PC-9 (cell line): ENCODE data around the gene S100Z.

Experiments used
- EZH2 ChIP-seq: fragments of 200-600 bp; sonication (generic); IDR thresholded peaks from 2 replicates; pipeline ENCODE4 v1.8.0; 2017; ENCODE audit warnings: antibody characterized with exemption, low read depth
- TF ChIP-seq, protein P1 (sequence below): fragments of 200-600 bp; sonication (generic); conservative IDR thresholded peaks from 2 replicates; pipeline ENCODE4 v1.6.1; 2017; ENCODE audit warnings: mixed run types, antibody characterized with exemption, mild to moderate bottlenecking, moderate library complexity

DNA sequence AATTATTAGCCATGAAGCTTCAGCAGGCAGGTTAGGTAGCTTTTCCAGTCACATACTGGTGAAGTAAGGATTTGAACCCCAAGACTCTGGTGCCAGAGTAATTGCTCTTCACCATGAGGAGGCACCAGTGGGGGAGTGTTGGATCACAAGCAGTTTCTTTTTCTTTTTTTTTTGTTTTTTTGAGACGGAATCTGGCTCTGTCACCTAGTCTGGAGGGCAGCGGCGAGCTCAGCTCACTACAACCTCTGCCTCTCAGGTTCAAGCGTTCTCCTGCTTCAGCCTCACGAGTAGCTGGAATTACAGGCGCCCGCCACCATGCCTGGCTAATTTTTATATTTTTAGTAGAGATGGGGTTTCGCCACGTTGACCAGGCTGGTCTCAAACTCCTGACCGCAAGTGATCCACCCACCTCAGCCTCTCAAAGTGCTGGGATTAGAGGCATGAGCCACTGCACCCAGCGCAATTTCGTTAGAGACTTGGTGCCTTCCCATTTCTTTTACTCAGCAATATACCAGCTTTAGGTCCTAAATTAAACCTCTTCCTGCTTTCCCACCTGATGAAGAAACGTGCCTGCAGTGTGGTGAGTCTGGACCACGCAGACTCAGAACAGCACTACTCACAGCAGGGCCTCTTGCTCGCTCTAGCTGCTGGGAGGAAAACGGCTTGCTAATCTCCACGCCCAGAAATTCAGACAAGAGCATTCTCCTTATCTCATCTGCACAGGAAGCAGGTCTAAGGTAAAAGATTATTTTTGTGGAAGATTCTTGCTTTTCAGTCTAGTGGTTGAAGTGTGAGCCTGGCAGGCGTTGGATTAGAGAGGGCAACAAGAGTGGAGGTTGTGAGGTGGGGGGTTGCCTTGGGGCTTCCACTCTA lies at the start of gene S100Z:
- no peak for TF ChIP-seq EZH2
- TF ChIP-seq, protein P1, sequence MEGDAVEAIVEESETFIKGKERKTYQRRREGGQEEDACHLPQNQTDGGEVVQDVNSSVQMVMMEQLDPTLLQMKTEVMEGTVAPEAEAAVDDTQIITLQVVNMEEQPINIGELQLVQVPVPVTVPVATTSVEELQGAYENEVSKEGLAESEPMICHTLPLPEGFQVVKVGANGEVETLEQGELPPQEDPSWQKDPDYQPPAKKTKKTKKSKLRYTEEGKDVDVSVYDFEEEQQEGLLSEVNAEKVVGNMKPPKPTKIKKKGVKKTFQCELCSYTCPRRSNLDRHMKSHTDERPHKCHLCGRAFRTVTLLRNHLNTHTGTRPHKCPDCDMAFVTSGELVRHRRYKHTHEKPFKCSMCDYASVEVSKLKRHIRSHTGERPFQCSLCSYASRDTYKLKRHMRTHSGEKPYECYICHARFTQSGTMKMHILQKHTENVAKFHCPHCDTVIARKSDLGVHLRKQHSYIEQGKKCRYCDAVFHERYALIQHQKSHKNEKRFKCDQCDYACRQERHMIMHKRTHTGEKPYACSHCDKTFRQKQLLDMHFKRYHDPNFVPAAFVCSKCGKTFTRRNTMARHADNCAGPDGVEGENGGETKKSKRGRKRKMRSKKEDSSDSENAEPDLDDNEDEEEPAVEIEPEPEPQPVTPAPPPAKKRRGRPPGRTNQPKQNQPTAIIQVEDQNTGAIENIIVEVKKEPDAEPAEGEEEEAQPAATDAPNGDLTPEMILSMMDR, result no peak
